Liver (tissue), 3 donors: ENCODE data around the gene PIEZO1.

ENCODE experiments used
- EGR1 ChIP-seq, 2 donors: IDR thresholded peaks; 2 replicates each; pipeline ENCODE4 v1.6.1; 2016 to 2018; ENCODE audit warnings: antibody characterized with exemption in 2 of 2, low read depth in 2 of 2
- FOXA1 ChIP-seq: IDR thresholded peaks from 2 replicates; pipeline ENCODE4 v1.6.1; 2016; ENCODE audit warnings: antibody characterized with exemption
- RAD21 ChIP-seq, 2 donors: IDR thresholded peaks; 2 replicates each; pipeline ENCODE4 v1.6.1; 2016; ENCODE audit warnings: antibody characterized with exemption in 2 of 2, mild to moderate bottlenecking in 2 of 2
- REST ChIP-seq: IDR thresholded peaks from 2 replicates; pipeline ENCODE4 v1.6.1; 2016; ENCODE audit warnings: antibody characterized with exemption, mild to moderate bottlenecking
- SP1 ChIP-seq: IDR thresholded peaks from 2 replicates; pipeline ENCODE4 v1.6.1; 2018; ENCODE audit warnings: antibody characterized with exemption, mild to moderate bottlenecking
- TAF1 ChIP-seq: conservative IDR thresholded peaks from 2 replicates; pipeline ENCODE4 v1.6.1; 2016; ENCODE audit warnings: antibody characterized with exemption, mild to moderate bottlenecking
- YY1 ChIP-seq: IDR thresholded peaks from 2 replicates; pipeline ENCODE4 v1.6.1; 2016; ENCODE audit warnings: antibody characterized with exemption, mild to moderate bottlenecking
- TF ChIP-seq, protein P1 (sequence below): fragments of 150-350 bp; IDR thresholded peaks from 2 replicates; pipeline ENCODE4 v1.5.1; 2017; ENCODE audit warnings: improper control_type of control experiment, low read depth, low read length; ENCODE audit not compliant: missing input control
- TF ChIP-seq, protein P2 (sequence below): IDR thresholded peaks from 2 replicates; pipeline ENCODE4 v1.6.1; 2016; ENCODE audit warnings: antibody characterized with exemption
- TF ChIP-seq, protein P3 (sequence below): IDR thresholded peaks from 2 replicates; pipeline ENCODE4 v1.6.1; 2016; ENCODE audit warnings: antibody characterized with exemption
- donor health status: healthy.
- donor health status: healthy.

DNA sequence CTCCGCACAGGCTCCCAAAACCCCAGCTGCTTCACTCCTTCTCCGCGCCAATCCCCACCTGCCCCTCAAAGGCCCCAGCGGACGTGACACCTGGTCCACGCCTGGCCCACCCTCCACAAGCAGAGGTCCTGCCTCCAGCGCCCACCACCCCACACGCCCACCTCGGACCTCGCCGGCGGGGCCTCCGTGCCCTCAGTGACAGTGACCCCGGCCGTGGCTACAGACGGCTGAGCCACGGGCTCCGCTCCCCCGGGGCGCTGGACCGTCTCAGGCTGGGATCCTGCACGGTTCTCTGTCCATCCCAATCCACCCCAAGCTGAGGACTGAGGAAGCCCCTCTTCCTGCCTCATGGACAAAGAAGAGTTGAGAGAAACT is 25.1 kb downstream of the PIEZO1 start:
- TF ChIP-seq, protein P1, sequence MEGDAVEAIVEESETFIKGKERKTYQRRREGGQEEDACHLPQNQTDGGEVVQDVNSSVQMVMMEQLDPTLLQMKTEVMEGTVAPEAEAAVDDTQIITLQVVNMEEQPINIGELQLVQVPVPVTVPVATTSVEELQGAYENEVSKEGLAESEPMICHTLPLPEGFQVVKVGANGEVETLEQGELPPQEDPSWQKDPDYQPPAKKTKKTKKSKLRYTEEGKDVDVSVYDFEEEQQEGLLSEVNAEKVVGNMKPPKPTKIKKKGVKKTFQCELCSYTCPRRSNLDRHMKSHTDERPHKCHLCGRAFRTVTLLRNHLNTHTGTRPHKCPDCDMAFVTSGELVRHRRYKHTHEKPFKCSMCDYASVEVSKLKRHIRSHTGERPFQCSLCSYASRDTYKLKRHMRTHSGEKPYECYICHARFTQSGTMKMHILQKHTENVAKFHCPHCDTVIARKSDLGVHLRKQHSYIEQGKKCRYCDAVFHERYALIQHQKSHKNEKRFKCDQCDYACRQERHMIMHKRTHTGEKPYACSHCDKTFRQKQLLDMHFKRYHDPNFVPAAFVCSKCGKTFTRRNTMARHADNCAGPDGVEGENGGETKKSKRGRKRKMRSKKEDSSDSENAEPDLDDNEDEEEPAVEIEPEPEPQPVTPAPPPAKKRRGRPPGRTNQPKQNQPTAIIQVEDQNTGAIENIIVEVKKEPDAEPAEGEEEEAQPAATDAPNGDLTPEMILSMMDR, result no peak
- TF ChIP-seq, protein P2, sequence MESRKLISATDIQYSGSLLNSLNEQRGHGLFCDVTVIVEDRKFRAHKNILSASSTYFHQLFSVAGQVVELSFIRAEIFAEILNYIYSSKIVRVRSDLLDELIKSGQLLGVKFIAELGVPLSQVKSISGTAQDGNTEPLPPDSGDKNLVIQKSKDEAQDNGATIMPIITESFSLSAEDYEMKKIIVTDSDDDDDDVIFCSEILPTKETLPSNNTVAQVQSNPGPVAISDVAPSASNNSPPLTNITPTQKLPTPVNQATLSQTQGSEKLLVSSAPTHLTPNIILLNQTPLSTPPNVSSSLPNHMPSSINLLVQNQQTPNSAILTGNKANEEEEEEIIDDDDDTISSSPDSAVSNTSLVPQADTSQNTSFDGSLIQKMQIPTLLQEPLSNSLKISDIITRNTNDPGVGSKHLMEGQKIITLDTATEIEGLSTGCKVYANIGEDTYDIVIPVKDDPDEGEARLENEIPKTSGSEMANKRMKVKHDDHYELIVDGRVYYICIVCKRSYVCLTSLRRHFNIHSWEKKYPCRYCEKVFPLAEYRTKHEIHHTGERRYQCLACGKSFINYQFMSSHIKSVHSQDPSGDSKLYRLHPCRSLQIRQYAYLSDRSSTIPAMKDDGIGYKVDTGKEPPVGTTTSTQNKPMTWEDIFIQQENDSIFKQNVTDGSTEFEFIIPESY, result no peak
- TF ChIP-seq SP1 (no peak), REST (no peak), RAD21 (IDR thresholded peaks at IDR 0.05) (no peak), FOXA1 (no peak), YY1 (no peak), EGR1 (IDR thresholded peaks at IDR 0.05; ENCODE audit: low read depth in 2 of 2) (no peak), TAF1 (no peak)
- TF ChIP-seq, protein P3, sequence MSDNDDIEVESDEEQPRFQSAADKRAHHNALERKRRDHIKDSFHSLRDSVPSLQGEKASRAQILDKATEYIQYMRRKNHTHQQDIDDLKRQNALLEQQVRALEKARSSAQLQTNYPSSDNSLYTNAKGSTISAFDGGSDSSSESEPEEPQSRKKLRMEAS, result no peak
